ENCODE measurements around the gene DNAJA2. TPM values are rescaled to one million over a fixed set of nuclear protein-coding genes. Genes with fewer than 3 reads are reported as not detected.

Gene DNAJA2
- polyA plus RNA-seq, 1 donor from 2014 or later = 99.5 TPM

- Histone ChIP-seq H3K9me2 (ENCODE audit: insufficient read depth, low read length) (no peaks in the 10 kb centered on the region), H2AFZ (ENCODE audit: low read depth, low read length) (no peak overlapping the region), H3K9me3 (ENCODE audit: low read length) (no peaks in the 10 kb centered on the region), H3K79me2 (replicated peaks; ENCODE audit: insufficient read depth, low read length) (no peaks in the 10 kb centered on the region), H3F3A (ENCODE audit: insufficient read depth, low read length, poor library complexity, severe bottlenecking) (no peaks in the 10 kb centered on the region), H3K4me3 (ENCODE audit: low read length) (no peak overlapping the region), H3K36me3 (ENCODE audit: insufficient read depth, low read length) (no peaks in the 10 kb centered on the region), H4K20me1 (ENCODE audit: insufficient read depth) (no peaks in the 10 kb centered on the region), H3K27ac (ENCODE audit: low read length) (no peak overlapping the region), H3K27me3 (ENCODE audit: insufficient read depth, low read depth, low read length) (no peaks in the 10 kb centered on the region), H3K4me2 (ENCODE audit: low read length) (no peak overlapping the region), H3K9ac (ENCODE audit: low read length) (no peak overlapping the region)
- TF ChIP-seq RAD21 (conservative IDR thresholded peaks at IDR 0.05) = peak; percentile 65
- no peak for TF ChIP-seq REST (IDR thresholded peaks at IDR 0.05; ENCODE audit: borderline replicate concordance)
- peak; percentile 79 for TF ChIP-seq SMC3 (conservative IDR thresholded peaks at IDR 0.05; ENCODE audit: poor library complexity)
- no peak for TF ChIP-seq EZH2 (IDR thresholded peaks at IDR 0.05; ENCODE audit: borderline replicate concordance, insufficient read depth, low read length, poor library complexity, severe bottlenecking)
- TF ChIP-seq CTCF (IDR thresholded peaks at IDR 0.05; ENCODE audit: poor library complexity, severe bottlenecking) = peak; percentile 67
Observed at GRCh38 chr16:46908540-46909372, 64.7 kb downstream of the DNAJA2 start.

GRCh38 chr16:46907061-46907774, 66.3 kb downstream of the DNAJA2 start:
- no peaks in the 10 kb centered on the region for H3K36me3 ChIP-seq (ENCODE audit: insufficient read depth, low read length)
- no peaks in the 10 kb centered on the region for H3K9me2 ChIP-seq (ENCODE audit: insufficient read depth, low read length)
- no peak overlapping the region for H3K4me3 ChIP-seq (ENCODE audit: low read length)
- no peak overlapping the region for H3K27ac ChIP-seq (ENCODE audit: low read length)
- H3K4me2 ChIP-seq (ENCODE audit: low read length) = no peak overlapping the region
- H4K20me1 ChIP-seq (ENCODE audit: insufficient read depth) = no peaks in the 10 kb centered on the region
- H3K9ac ChIP-seq (ENCODE audit: low read length) = no peak overlapping the region
- H3F3A ChIP-seq (ENCODE audit: insufficient read depth, low read length, poor library complexity, severe bottlenecking) = no peaks in the 10 kb centered on the region
- TF ChIP-seq MXI1 (conservative IDR thresholded peaks at IDR 0.05; ENCODE audit: poor library complexity, severe bottlenecking) = no peak
- TF ChIP-seq EP300 (conservative IDR thresholded peaks at IDR 0.05; ENCODE audit: poor library complexity, severe bottlenecking) = no peak
- no peak for TF ChIP-seq POLR2AphosphoS5 (IDR thresholded peaks at IDR 0.05)
- no peak for TF ChIP-seq REST (IDR thresholded peaks at IDR 0.05; ENCODE audit: borderline replicate concordance)
- TF ChIP-seq SMC3 (conservative IDR thresholded peaks at IDR 0.05; ENCODE audit: poor library complexity) = no peak
- H3K79me2 ChIP-seq (replicated peaks; ENCODE audit: insufficient read depth, low read length) = no peaks in the 10 kb centered on the region
- H3K27me3 ChIP-seq (ENCODE audit: insufficient read depth, low read depth, low read length) = no peaks in the 10 kb centered on the region
- no peak overlapping the region for H2AFZ ChIP-seq (ENCODE audit: low read depth, low read length)
- no peaks in the 10 kb centered on the region for H3K9me3 ChIP-seq (ENCODE audit: low read length)
